A549 (cell line): ENCODE data around the gene CPA4. TPM values are rescaled to one million over a fixed set of nuclear protein-coding genes. Genes with fewer than 3 reads are reported as not detected.

ENCODE experiments used
- ATAC-seq, 2 experiments: fragments of 200-7000 bp in 1 of 2; fragments of >200 bp in 1 of 2; cut with Nextera tagmentation in 1 of 2; cut with Tn5 transposase in 1 of 2; 3 replicates each; pipeline versions ENCODE4 v1.8.0 to v1.9.1; 2018 to 2020; ENCODE audit warnings: mild to moderate bottlenecking in 1 of 2, moderate library complexity in 1 of 2
- CTCF ChIA-PET: fragments of 300-600 bp; sonication (Branson Sonifier 250); formaldehyde crosslinking; extraction: SDS; loops from one replicate; lab custom pipeline; 2021; ENCODE audit warnings: antibody characterized with exemption, inconsistent platforms; lab: Yijun Ruan, JAX
- POLR2A ChIA-PET: fragments of 350-600 bp; formaldehyde crosslinking; extraction: SDS; loops from one replicate; lab custom pipeline; 2021; ENCODE audit warnings: antibody characterized with exemption, inconsistent platforms; lab: Yijun Ruan, JAX
- DNase-seq, 2 experiments: peaks; one replicate each; pipeline versions ENCODE4 v3.0.0 to v3.0.0-alpha.2; 2011 to 2016; ENCODE audit warnings: low read depth in 1 of 2, low spot score in 1 of 2
- FAIRE-seq: peaks from 2 replicates; lab custom pipeline; 2011; peaks lifted over from hg19 to GRCh38; lab: Jason Lieb, UNC
- H3K27ac ChIP-seq, 2 experiments: fragments of >200 bp; sonication (Bioruptor Twin); formaldehyde crosslinking; 3 replicates each; pipeline ENCODE4 v1.5.1; 2016 to 2017
- H3K4me1 ChIP-seq: fragments of >200 bp; sonication (Bioruptor Twin); formaldehyde crosslinking; 3 replicates; pipeline ENCODE4 v1.6.1; 2016
- H3K4me2 ChIP-seq: fragments of >200 bp; sonication (Bioruptor Twin); formaldehyde crosslinking; 3 replicates; pipeline ENCODE4 v1.6.1; 2016
- H3K4me3 ChIP-seq: fragments of >200 bp; sonication (Bioruptor Twin); formaldehyde crosslinking; 3 replicates; pipeline ENCODE4 v1.5.1; 2016
- H3K9me3 ChIP-seq: fragments of >200 bp; sonication (Bioruptor Twin); formaldehyde crosslinking; 3 replicates; pipeline ENCODE4 v1.6.1; 2016
- BHLHE40 ChIP-seq: IDR thresholded peaks from 2 replicates; pipeline ENCODE4 v1.6.1; 2012; ENCODE audit warnings: low read depth, low read length, inconsistent platforms
- CBX2 ChIP-seq: fragments of 200-600 bp; sonication (generic); IDR thresholded peaks from 2 replicates; pipeline ENCODE4 v1.6.1; 2016; ENCODE audit warnings: low read depth, mild to moderate bottlenecking, borderline replicate concordance
- CBX8 ChIP-seq: fragments of 200-600 bp; sonication (generic); IDR thresholded peaks from 2 replicates; pipeline ENCODE4 v1.6.1; 2016
- EHMT2 ChIP-seq: fragments of 200-600 bp; sonication (generic); IDR thresholded peaks from 2 replicates; pipeline ENCODE4 v1.6.1; 2016; ENCODE audit warnings: antibody characterized with exemption, low read depth, mild to moderate bottlenecking, moderate library complexity
- EP300 ChIP-seq, 2 experiments: fragments of >200 bp; sonication (Bioruptor Twin); formaldehyde crosslinking; IDR thresholded peaks; 2 replicates in 1 of 2; 3 replicates in 1 of 2; pipeline ENCODE4 v1.6.1; 2016 to 2017
- ESRRA ChIP-seq: fragments of 150-350 bp; IDR thresholded peaks from 2 replicates; pipeline ENCODE4 v1.6.1; 2014; ENCODE audit warnings: mild to moderate bottlenecking, low read length, borderline replicate concordance
- FOSL2 ChIP-seq, 2 experiments: fragments of 450-650 bp in 1 of 2; fragments of >200 bp in 1 of 2; sonication (Bioruptor Twin) in 1 of 2; formaldehyde crosslinking; IDR thresholded peaks; 2 replicates each; pipeline versions ENCODE4 v1.5.0 to v1.6.1; 2016 to 2020; ENCODE audit warnings: mild to moderate bottlenecking in 1 of 2, moderate library complexity in 1 of 2
- HEYL ChIP-seq: fragments of 250-450 bp; sonication (Bioruptor Pico); IDR thresholded peaks from 2 replicates; pipeline ENCODE4 v1.8.0; 2021; ENCODE audit warnings: mild to moderate bottlenecking, moderate library complexity
- HOXB5 ChIP-seq: fragments of 250-450 bp; sonication (Bioruptor Pico); IDR thresholded peaks from 2 replicates; pipeline ENCODE4 v1.5.0; 2020; ENCODE audit warnings: mild to moderate bottlenecking, moderate library complexity
- JUN ChIP-seq, 2 experiments: fragments of >200 bp; sonication (Bioruptor Twin); formaldehyde crosslinking; IDR thresholded peaks; 2 replicates in 1 of 2; 3 replicates in 1 of 2; pipeline ENCODE4 v1.6.1; 2016 to 2017
- MAZ ChIP-seq: fragments of 150-350 bp; IDR thresholded peaks from 2 replicates; pipeline ENCODE4 v1.6.1; 2014; ENCODE audit warnings: antibody characterized with exemption, low read depth, low read length, borderline replicate concordance
- MYC ChIP-seq: IDR thresholded peaks from 2 replicates; pipeline ENCODE4 v1.6.1; 2012; ENCODE audit warnings: mild to moderate bottlenecking, inconsistent platforms, low read length, improper control_type of control experiment, borderline replicate concordance
- NR3C1 ChIP-seq: fragments of >200 bp; sonication (Bioruptor Twin); formaldehyde crosslinking; IDR thresholded peaks from 3 replicates; pipeline ENCODE4 v1.6.1; 2017
- POLR2A ChIP-seq: IDR thresholded peaks from 2 replicates; pipeline ENCODE4 v1.6.1; 2012; ENCODE audit warnings: mild to moderate bottlenecking, low read length
- RAD21 ChIP-seq, 2 experiments: fragments of >200 bp in 1 of 2; sonication (Bioruptor Twin) in 1 of 2; formaldehyde crosslinking in 1 of 2; IDR thresholded peaks in 1 of 2; conservative IDR thresholded peaks in 1 of 2; 2 replicates in 1 of 2; 3 replicates in 1 of 2; pipeline ENCODE4 v1.6.1; 2012 to 2018; ENCODE audit warnings: inconsistent platforms in 1 of 2
- RARB ChIP-seq: fragments of 250-450 bp; sonication (Bioruptor Pico); IDR thresholded peaks from 2 replicates; pipeline ENCODE4 v1.8.0; 2021; ENCODE audit warnings: mild to moderate bottlenecking, moderate library complexity
- RNF2 ChIP-seq: fragments of 200-600 bp; sonication (generic); IDR thresholded peaks from 2 replicates; pipeline ENCODE4 v1.6.1; 2016; ENCODE audit warnings: low read depth, mild to moderate bottlenecking, antibody characterized with exemption, moderate library complexity, borderline replicate concordance
- SREBF2 ChIP-seq: fragments of 450-650 bp; IDR thresholded peaks from 2 replicates; pipeline ENCODE4 v1.6.1; 2014; ENCODE audit warnings: mild to moderate bottlenecking, moderate library complexity
- TFCP2L1 ChIP-seq: fragments of 250-450 bp; sonication (Bioruptor Pico); IDR thresholded peaks from 2 replicates; pipeline ENCODE4 v1.5.0; 2021; ENCODE audit warnings: mild to moderate bottlenecking
- WGBS: methylation state at CpG from one replicate; pipeline ENCODE4 v1.1.6; 2017; ENCODE audit errors: missing lambda C conversion rate; 5-methylcytosine and 5-hydroxymethylcytosine counted together
- polyA plus RNA-seq, 4 experiments: library from polyadenylated mRNA; depleted of rRNA in 3 of 4; stranded (reverse); fragments of >200 nt; fragmentation: RNase III in 1 of 4; extraction: RNeasy Plus Mini Kit Qiagen cat#74134 plus additional on column Dnase treatment in 1 of 4; gene quantifications; 2 replicates in 3 of 4; 3 replicates in 1 of 4; pipeline ENCODE4 v1.2.3, GENCODE V29; 2011 to 2017
- TF ChIP-seq, protein P1 (sequence below): fragments of 250-450 bp; sonication (Bioruptor Pico); IDR thresholded peaks from 2 replicates; pipeline ENCODE4 v1.5.0; 2020; ENCODE audit warnings: low read depth, mild to moderate bottlenecking, moderate library complexity
- TF ChIP-seq, protein P2 (sequence below): fragments of >200 bp; sonication (Bioruptor Twin); formaldehyde crosslinking; IDR thresholded peaks from 3 replicates; pipeline ENCODE4 v1.5.1; 2016
- TF ChIP-seq, protein P3 (sequence below): fragments of 450-650 bp; IDR thresholded peaks from 2 replicates; pipeline ENCODE4 v1.6.1; 2014; ENCODE audit warnings: antibody characterized with exemption
- TF ChIP-seq, protein P4 (sequence below): IDR thresholded peaks from 2 replicates; pipeline ENCODE4 v1.6.1; 2012

Gene CPA4
- polyA plus RNA-seq, 2 of the 4 experiments (the other 2 are of a cell fraction) = 1.0 to 7.7 TPM

DNA sequence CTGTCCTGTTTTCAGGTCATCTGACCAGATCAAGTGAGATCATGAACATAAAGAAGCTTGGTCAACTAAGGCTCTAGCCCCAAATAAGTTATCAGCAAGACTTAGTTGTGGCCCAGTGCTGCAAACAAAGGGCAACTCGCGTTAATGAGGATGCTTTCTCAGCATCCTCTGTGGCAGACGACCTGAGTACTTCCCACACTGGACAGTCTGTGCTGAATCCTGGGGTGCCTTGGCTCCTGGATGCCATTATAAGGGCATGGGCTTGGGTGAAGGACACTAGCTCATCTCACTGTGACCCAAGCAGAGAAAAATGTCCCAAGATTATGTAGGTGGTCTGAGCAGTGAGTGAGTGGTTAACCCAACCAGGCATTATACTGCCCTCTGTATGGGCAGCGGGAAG lies 65.5 kb downstream of the CPA4 start:
- Histone ChIP-seq H3K27ac (no peak overlapping the region), H3K4me2 (no peak overlapping the region), H3K9me3 (peaks cover 18% of the 10 kb centered on the region; the same call in 2 of the 3 replicates), H3K4me1 (peaks cover 27% of the 10 kb centered on the region), H3K4me3 (no peak overlapping the region)
- POLR2A ChIA-PET = no interaction called here
- 82% methylated on average over 4 of the region's 4 CpGs for WGBS
- FAIRE-seq (no peak), ATAC-seq (no peak), DNase-seq (no peak)
- no peak for TF ChIP-seq EHMT2
- no peak for TF ChIP-seq MAZ
- no peak for TF ChIP-seq NR3C1
- no peak for TF ChIP-seq HEYL (CRISPR knock-in tag)
- CTCF ChIA-PET = interaction anchor here (0.9 kb wide), 1 partner anchor 13 kb away, joined by 3 read pairs; no protein-coding TSS in a partner anchor

DNA sequence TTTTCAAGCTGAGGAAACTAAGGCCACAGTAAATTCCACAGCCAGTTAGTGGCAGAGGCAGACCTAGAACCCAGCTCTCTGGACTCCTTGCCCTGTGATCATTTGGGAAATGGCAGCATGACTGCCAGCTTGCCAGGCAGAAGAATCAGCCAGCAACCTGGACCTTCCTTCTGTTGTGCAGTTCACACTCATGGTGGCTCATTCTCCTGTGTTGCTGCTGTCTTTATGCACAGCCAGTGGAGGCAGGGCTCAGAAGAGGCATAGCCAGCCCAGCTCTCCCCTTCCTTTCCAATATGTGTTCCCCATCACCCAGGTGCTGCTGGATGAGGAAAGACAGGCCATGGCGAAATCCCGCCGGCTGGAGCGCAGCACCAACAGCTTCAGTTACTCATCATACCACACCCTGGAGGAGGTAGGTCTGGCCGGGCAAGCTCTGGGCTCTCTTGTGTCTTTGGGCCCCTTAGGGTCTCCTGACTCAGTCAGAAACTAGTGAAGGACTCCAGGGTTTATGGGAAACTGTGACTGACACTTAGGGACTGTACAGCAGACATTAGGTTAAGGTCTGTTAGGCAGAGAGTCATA lies 66.4 kb downstream of the CPA4 start:
- DNase-seq (no peak), FAIRE-seq (no peak), ATAC-seq (no peak)
- ChIA-PET CTCF (no interaction called here), POLR2A (no interaction called here)
- Histone ChIP-seq H3K9me3 (peaks cover 18% of the 10 kb centered on the region; the same call in 2 of the 3 replicates), H3K4me1 (peaks cover 35% of the 10 kb centered on the region), H3K4me3 (no peak overlapping the region), H3K4me2 (no peak overlapping the region), H3K27ac (no peak overlapping the region)
- WGBS = 77% methylated on average over 5 of the region's 5 CpGs
- TF ChIP-seq, protein P1, sequence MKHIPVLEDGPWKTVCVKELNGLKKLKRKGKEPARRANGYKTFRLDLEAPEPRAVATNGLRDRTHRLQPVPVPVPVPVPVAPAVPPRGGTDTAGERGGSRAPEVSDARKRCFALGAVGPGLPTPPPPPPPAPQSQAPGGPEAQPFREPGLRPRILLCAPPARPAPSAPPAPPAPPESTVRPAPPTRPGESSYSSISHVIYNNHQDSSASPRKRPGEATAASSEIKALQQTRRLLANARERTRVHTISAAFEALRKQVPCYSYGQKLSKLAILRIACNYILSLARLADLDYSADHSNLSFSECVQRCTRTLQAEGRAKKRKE (CRISPR knock-in tag) = no peak
- no peak for TF ChIP-seq RARB (CRISPR knock-in tag)

DNA sequence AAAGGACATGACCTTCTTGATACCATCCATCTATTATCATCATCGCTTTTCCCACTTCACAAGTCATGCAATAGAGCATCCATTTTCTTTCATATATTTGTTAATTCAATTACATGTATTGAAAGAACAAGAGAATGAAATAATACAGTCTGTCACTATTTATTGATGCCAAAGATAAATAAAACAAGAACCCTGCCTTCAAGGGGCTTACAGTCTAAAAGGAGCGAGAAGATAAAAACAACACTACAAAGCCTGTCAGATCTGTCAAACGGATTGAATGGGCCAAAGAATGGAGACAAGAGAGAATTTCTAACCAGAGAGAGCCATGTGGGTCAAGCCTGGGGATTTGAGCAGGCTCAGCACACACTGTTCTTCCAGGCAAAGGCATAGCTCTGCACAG lies 67.6 kb downstream of the CPA4 start:
- TF ChIP-seq POLR2A = no peak
- no peak for TF ChIP-seq ESRRA
- no peak for FAIRE-seq
- WGBS = 68% methylated on average over 3 of the region's 3 CpGs
- Histone ChIP-seq H3K4me3 (no peak overlapping the region), H3K9me3 (peaks cover 18% of the 10 kb centered on the region; the same call in 2 of the 3 replicates), H3K27ac (no peak overlapping the region), H3K4me1 (peaks cover 34% of the 10 kb centered on the region), H3K4me2 (no peak overlapping the region)
- no peak for DNase-seq
- ATAC-seq = no peak
- ChIA-PET POLR2A (no interaction called here), CTCF (no interaction called here)

DNA sequence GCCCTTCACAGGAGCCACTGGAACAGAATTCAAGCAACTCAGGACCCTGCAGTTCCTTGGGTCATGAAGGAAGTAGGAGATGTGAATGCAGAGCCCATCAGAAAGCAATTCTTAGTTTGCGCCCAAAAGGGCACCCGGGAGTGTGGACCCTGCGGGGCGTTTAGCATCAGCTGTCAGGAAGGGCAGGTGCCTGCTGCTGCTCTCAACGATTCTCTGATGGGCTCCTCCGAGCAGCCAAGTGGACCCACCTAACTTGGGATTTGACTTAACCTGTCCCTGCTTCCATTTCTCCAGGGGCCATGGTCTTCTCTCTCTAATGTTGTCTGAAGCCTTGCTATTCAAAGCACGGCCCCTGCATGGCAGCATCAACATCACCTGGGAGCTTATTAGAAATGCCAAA lies 68.7 kb downstream of the CPA4 start:
- POLR2A ChIA-PET = no interaction called here
- H3K9me3 ChIP-seq = peaks cover 18% of the 10 kb centered on the region; the same call in 2 of the 3 replicates
- no peak for DNase-seq
- ATAC-seq = no peak
- H3K4me1 ChIP-seq = peaks cover 27% of the 10 kb centered on the region
- no peak overlapping the region for H3K4me2 ChIP-seq
- CTCF ChIA-PET = no interaction called here
- 68% methylated on average over 7 of the region's 7 CpGs for WGBS
- TF ChIP-seq MYC (no peak), TFCP2L1 (no peak), EP300 (IDR thresholded peaks at IDR 0.05) (no peak), POLR2A (no peak), BHLHE40 (no peak)
- no peak for FAIRE-seq
- no peak overlapping the region for H3K4me3 ChIP-seq
- H3K27ac ChIP-seq = no peak overlapping the region

DNA sequence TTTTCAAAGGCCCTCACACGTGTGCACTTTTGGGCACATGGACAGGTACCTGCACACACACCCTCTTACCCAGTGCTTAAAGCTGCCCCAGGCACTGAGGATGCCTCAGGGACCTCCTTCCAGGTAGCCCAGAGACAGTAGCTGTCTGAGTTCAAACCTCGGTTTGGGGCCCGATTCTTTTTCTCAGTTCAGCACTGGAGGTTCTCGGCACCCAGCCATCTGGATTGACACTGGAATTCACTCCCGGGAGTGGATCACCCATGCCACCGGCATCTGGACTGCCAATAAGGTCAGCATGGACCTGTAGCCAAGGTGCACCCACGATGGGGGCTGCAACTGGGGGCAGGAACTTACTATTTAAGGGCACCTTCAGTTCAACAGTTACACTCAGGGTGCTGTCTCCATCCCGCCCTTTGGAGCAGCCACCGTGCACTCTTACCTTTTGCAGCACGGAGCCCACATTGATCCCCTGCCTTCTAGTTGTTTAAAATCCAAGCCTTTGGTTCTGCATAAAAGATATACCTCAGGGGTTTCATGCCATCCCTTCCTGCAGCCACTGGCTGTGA lies 69.4 kb downstream of the CPA4 start:
- ATAC-seq = no peak
- H3K9me3 ChIP-seq = peaks cover 18% of the 10 kb centered on the region; the same call in 2 of the 3 replicates
- H3K27ac ChIP-seq = no peak overlapping the region
- H3K4me3 ChIP-seq = no peak overlapping the region
- FAIRE-seq = no peak
- H3K4me1 ChIP-seq = peaks cover 20% of the 10 kb centered on the region
- POLR2A ChIA-PET = no interaction called here
- H3K4me2 ChIP-seq = no peak overlapping the region
- WGBS = 81% methylated on average over 9 of the region's 10 CpGs
- CTCF ChIA-PET = interaction anchor here (1.0 kb wide), 1 partner anchor 71 kb away, joined by 3 read pairs; no protein-coding TSS in a partner anchor
- DNase-seq = no peak
- TF ChIP-seq SREBF2 = no peak
- TF ChIP-seq CBX8 = no peak
- TF ChIP-seq, protein P2, sequence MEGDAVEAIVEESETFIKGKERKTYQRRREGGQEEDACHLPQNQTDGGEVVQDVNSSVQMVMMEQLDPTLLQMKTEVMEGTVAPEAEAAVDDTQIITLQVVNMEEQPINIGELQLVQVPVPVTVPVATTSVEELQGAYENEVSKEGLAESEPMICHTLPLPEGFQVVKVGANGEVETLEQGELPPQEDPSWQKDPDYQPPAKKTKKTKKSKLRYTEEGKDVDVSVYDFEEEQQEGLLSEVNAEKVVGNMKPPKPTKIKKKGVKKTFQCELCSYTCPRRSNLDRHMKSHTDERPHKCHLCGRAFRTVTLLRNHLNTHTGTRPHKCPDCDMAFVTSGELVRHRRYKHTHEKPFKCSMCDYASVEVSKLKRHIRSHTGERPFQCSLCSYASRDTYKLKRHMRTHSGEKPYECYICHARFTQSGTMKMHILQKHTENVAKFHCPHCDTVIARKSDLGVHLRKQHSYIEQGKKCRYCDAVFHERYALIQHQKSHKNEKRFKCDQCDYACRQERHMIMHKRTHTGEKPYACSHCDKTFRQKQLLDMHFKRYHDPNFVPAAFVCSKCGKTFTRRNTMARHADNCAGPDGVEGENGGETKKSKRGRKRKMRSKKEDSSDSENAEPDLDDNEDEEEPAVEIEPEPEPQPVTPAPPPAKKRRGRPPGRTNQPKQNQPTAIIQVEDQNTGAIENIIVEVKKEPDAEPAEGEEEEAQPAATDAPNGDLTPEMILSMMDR = no peak
- no peak for TF ChIP-seq FOSL2 (IDR thresholded peaks at IDR 0.05)
- no peak for TF ChIP-seq FOSL2 (CRISPR knock-in tag; IDR thresholded peaks at IDR 0.05)
- TF ChIP-seq, protein P3, sequence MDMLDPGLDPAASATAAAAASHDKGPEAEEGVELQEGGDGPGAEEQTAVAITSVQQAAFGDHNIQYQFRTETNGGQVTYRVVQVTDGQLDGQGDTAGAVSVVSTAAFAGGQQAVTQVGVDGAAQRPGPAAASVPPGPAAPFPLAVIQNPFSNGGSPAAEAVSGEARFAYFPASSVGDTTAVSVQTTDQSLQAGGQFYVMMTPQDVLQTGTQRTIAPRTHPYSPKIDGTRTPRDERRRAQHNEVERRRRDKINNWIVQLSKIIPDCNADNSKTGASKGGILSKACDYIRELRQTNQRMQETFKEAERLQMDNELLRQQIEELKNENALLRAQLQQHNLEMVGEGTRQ = no peak
- no peak for TF ChIP-seq RAD21 (conservative IDR thresholded peaks at IDR 0.05 in 1 of 2, IDR thresholded peaks at IDR 0.05 in 1 of 2)
- TF ChIP-seq HOXB5 (CRISPR knock-in tag) = no peak
- TF ChIP-seq RNF2 = no peak
- TF ChIP-seq, protein P4, sequence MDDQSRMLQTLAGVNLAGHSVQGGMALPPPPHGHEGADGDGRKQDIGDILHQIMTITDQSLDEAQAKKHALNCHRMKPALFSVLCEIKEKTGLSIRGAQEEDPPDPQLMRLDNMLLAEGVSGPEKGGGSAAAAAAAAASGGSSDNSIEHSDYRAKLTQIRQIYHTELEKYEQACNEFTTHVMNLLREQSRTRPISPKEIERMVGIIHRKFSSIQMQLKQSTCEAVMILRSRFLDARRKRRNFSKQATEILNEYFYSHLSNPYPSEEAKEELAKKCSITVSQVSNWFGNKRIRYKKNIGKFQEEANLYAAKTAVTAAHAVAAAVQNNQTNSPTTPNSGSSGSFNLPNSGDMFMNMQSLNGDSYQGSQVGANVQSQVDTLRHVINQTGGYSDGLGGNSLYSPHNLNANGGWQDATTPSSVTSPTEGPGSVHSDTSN = no peak
- TF ChIP-seq POLR2A = no peak
- TF ChIP-seq CBX2 = no peak
- TF ChIP-seq JUN (IDR thresholded peaks at IDR 0.05) = no peak
